GM21423 (cell line): ENCODE measurements around the gene SRCIN1.

Experiments
- ATAC-seq: cut with Tn5 transposase; IDR thresholded peaks from one replicate; pipeline ENCODE4 v1.9.1; 2021; ENCODE audit warnings: mild to moderate bottlenecking, moderate library complexity; ENCODE audit not compliant: unreplicated experiment

The SRCIN1 gene

GRCh38 chr17:38617074-38617860 lies 11.5 kb upstream of the SRCIN1 start:
- no peak for ATAC-seq

GRCh38 chr17:38616361-38616760 lies 10.6 kb upstream of the SRCIN1 start:
- no peak for ATAC-seq

- ATAC-seq: no peak
Observed at GRCh38 chr17:38613981-38614779, 8.4 kb upstream of the SRCIN1 start.

GRCh38 chr17:38613525-38613980 lies 7.8 kb upstream of the SRCIN1 start:
- no peak for ATAC-seq

- ATAC-seq: no peak
Observed at GRCh38 chr17:38611872-38612376, 6.2 kb upstream of the SRCIN1 start.

GRCh38 chr17:38611070-38611786 lies 5.5 kb upstream of the SRCIN1 start:
- ATAC-seq: no peak

- no peak for ATAC-seq
Observed at GRCh38 chr17:38609280-38610031, 3.7 kb upstream of the SRCIN1 start.

- ATAC-seq: no peak
Observed at GRCh38 chr17:38608648-38609047, 2.9 kb upstream of the SRCIN1 start.

GRCh38 chr17:38606646-38607611 lies 1.2 kb upstream of the SRCIN1 start:
- no peak for ATAC-seq

- no peak for ATAC-seq
Observed at GRCh38 chr17:38605411-38605840, 326 bp downstream of the SRCIN1 start.

GRCh38 chr17:38604479-38605403 lies 1.0 kb downstream of the SRCIN1 start:
- ATAC-seq: no peak

GRCh38 chr17:38603786-38604478 lies 1.8 kb downstream of the SRCIN1 start:
- ATAC-seq: no peak

- ATAC-seq: no peak
Observed at GRCh38 chr17:38602956-38603785, 2.6 kb downstream of the SRCIN1 start.

- no peak for ATAC-seq
Observed at GRCh38 chr17:38602453-38602852, 3.3 kb downstream of the SRCIN1 start.

GRCh38 chr17:38601539-38602351 lies 4.0 kb downstream of the SRCIN1 start:
- no peak for ATAC-seq

GRCh38 chr17:38600906-38601305 lies 4.8 kb downstream of the SRCIN1 start:
- no peak for ATAC-seq
